ENCODE results near the gene HIPK2. TPM values are rescaled to one million over a fixed set of nuclear protein-coding genes. Genes with fewer than 3 reads are reported as not detected.

The HIPK2 gene
- polyA plus RNA-seq, 4 donors, result 24.0 to 104 (median 84.9) TPM

DNA sequence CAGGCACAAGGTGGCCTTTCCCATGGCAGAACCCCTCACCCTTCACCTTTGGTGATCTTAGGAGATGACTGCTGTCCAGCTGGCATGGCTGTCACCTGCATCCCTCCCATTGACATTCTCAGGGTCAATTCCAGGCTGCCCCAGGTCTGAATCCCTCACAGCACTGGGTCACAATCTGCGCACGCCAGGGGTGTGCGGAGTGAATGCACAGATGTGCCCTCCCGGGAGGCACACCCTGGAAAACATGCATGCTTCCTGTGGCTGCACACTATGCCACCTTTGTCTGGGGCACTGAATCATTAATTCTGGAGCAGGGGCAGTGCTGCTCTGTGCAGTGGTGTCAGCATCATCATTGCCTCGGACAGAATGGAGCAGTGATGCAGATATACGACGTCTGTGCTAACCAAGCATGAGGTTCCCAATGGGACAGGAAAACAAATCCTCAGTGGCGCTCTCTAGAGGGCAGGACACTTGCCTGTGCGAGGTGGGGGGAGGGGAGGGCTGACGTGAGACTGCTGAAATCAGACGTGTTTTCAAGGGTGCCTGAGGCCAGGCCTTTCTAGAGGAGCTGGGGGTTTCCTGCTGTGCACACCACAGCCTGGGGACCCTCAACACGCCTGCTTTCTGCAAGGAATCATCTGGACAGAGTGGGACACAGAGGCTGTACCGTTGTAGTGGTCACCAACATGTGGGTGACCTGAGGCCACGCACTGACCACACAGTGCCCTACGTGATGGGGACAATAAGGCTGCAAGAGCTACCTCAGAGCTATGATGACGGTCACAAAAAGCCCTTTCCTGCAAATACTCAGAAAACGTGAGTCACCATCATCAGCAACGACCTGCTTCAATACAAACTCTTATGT, 77.9 kb downstream of the HIPK2 start:
- DNase-seq (ENCODE audit: low read depth in 4 of 4, low spot score in 3 of 4), result no peak

GRCh38 chr7:139698844-139699243, 79.0 kb downstream of the HIPK2 start:
- no peak for DNase-seq (ENCODE audit: low read depth in 4 of 4, low spot score in 3 of 4)

DNA sequence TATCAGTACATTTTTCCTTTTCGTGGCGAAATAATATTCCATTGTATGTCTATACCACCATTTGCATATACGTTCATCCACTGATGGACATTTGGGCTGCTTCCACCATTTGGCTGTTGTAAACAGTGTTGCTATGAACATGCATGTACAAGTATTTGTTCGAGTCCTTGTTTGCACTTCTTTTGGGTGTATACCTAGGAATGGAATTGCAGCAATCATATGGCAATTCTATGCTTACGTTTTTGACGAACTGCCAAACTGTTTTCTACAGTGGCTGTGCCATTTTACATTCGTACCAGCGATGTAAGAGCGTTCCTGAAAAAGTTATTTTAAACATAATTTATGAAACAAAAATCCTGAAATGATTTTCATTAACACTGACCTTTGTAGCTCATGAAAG, 79.5 kb downstream of the HIPK2 start:
- no peak for DNase-seq (ENCODE audit: low read depth in 4 of 4, low spot score in 3 of 4)

DNA sequence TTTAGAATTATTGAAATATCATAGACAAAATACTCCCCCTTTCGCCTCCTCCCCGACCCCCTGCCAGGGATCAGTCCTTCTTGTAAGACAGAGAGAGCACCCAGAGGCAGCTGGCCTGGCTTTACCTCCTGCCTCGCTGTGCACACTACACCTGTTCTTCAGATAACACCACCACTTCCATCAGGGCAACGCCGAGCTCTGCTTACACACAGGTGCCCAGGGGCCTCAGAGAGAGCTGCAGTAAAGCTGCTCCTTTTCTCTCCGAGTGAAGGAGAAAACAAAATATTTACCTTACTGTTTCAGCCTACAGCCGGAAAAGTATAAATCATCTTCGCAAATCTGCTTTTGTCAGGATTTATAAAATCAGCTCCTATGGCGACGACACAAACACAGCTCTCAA, 80.7 kb downstream of the HIPK2 start:
- DNase-seq (ENCODE audit: low read depth in 4 of 4, low spot score in 3 of 4), result no peak

DNA sequence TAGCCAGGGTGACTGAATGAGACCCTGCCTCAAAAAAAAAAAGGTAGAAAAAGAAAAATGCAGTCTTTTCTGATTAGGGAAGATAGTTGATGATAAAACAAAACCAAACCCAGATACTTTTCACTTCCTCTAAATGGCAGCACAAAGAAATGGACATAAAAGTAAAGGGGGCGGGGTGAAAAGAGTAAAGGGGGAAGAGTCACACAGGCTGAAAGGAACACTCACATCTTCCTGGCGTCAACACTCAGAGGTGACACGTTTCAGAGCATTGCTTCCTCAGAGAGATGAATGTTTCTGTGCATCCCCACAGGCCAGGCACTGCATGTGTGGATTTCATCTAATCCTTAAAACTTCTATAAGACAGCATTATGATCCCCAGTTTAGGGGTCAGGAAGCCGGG, 81.2 kb downstream of the HIPK2 start:
- no peak for DNase-seq (ENCODE audit: low read depth in 4 of 4, low spot score in 3 of 4)

GRCh38 chr7:139695588-139695987, 82.2 kb downstream of the HIPK2 start:
- no peak for DNase-seq (ENCODE audit: low read depth in 4 of 4, low spot score in 3 of 4)

GRCh38 chr7:139695051-139695450, 82.7 kb downstream of the HIPK2 start:
- no peak for DNase-seq (ENCODE audit: low read depth in 4 of 4, low spot score in 3 of 4)

DNA sequence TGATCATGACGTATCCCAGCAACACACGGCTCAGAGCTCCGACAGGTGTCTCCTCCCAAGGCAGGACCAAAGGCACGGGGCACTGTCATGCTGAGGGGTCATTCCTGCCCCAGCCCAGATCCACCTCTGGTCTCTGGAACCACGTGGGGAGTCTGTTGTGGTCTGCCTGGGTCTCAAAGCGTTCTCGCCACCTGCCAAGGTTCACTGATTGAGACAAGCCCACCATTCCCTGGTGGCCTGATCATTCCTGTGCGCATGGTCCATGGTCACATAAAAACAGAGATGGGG, 83.5 kb downstream of the HIPK2 start:
- DNase-seq (ENCODE audit: low read depth in 4 of 4, low spot score in 3 of 4), result no peak

DNA sequence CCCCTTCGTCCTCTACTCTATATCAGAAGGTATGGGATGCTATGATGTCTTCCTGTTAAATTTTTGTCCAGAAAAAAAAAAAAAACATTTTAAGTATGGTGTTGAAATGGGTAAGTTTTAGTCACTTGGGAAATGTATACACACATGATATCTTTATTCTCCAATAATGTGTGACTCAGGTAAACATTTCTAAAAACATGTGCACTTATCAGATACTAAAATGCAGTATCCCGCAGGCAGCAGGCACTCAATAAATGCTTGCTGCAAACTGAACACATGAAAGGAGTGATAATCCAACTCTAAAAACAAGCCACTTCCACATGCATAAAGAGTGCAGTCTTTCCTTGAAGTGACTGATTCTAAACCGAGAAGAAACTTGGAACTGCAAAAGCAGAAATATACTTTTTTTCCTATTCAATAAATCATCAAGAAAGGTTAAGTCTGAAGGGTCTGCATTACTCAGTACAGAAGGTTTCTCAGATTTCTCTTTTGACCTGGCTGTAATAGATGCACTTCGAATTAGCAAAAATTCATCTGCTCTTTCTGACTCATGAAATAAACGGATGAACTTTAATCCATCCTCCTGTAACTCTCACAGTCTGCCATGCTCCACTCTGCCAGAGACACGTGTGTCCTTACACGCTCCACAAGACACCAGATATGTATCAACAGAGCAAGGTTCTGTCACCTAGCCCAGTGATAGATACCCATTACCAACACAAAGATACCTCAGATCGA, 84.0 kb downstream of the HIPK2 start:
- DNase-seq (ENCODE audit: low read depth in 4 of 4, low spot score in 3 of 4), result no peak

DNA sequence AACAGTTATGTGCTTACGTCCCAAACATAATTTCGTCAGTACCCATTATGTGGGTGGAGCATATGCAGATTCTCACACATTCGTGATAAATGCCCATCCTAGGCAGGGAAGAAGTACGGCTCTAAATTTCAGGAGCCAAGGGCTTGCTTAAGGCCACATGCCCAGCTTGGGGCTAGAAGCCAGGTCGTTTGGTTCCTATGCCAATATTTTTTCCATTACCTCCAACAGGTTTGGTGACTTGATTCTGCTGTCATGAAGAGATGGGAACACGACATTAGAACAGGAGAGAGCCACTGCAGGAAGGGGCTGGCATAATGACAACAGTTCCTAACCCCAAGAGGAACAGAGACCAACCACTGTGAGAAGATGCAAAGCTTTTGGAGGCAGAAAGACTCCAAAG, 85.1 kb downstream of the HIPK2 start:
- no peak for DNase-seq (ENCODE audit: low read depth in 4 of 4, low spot score in 3 of 4)

GRCh38 chr7:139691253-139691781, 86.5 kb downstream of the HIPK2 start:
- DNase-seq (ENCODE audit: low read depth in 4 of 4, low spot score in 3 of 4), result no peak

- no peak for DNase-seq (ENCODE audit: low read depth in 4 of 4, low spot score in 3 of 4)
These were observed 89.7 kb downstream of the HIPK2 start for GRCh38 chr7:139687980-139688632.

DNA sequence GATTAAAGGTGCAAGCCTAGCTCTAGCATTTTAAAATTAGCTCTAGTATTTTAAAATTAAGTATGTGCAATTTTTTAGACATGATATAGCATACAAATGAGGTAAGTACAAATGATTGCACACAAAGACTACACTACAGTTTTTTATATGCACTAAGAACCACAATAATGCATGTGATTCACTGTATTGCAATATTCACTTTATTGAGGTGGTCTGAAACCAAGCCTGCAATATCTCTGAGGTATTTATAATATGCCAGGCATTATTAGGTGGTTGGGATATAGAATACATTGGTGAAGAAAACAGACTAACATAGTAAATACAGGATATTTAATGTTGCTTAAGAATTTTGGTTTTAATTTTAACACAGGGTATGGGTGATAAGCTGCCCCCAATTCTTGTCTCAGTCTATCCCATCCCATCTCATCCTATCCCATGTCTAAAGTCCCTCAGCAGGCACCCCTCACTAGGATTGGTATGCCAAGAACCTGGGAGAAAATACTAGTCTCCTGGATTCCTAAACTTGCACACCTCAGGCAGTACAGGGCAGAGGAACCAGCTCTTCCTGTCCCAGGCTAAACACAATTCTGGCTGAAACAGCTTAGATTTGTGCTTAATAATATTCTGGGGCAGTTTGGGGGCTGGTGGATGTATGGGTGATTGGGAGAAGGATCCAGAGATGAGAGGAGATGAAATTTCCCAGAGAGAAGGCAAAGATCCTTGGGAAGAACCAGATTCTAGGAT, 90.4 kb downstream of the HIPK2 start:
- no peak for DNase-seq (ENCODE audit: low read depth in 4 of 4, low spot score in 3 of 4)

GRCh38 chr7:139683137-139683921, 94.5 kb downstream of the HIPK2 start:
- no peak for DNase-seq (ENCODE audit: low read depth in 4 of 4, low spot score in 3 of 4)

DNA sequence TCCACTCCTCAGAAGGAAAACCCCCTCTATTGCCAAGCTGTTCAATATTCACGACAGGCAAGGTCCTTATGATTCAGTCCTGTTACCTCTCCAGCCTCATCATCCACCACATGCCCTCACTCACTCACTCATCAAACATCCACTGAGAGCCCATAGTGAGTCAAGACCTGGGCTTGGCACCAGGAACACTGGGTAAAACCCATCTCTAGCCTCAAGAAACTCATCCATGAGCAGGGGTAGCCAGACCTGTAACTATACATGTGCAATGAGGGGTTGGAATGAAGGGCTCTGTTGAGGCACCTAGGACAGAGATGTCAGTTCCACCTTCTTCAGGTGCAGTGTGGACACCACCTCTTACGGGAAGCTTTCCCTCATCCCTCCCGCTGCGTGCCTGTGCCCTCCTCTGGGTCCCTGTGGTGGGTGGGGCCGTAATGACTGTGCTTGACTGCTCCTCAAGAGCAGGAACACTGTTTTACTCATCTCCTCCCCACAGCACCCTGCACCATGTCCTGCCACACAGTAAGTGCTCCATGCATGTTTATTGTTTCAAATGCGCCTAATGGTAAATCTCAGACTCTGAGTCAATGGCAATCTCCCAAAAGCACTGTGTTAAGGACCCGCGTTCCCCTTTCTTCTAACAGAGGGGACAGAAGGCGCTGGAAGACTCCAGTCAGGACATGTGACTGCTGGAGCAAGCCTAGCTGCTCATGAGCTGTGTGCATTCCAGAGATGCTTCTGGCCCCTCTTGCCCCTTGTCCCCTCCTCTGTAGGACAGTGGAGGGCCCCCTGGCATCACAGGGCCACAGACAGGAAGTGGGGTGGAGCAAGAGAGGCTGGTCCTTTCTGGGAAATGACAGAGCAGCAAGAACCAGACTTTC, 95.4 kb downstream of the HIPK2 start:
- DNase-seq (ENCODE audit: low read depth in 4 of 4, low spot score in 3 of 4), result no peak

GRCh38 chr7:139681812-139682135, 96.0 kb downstream of the HIPK2 start:
- DNase-seq (ENCODE audit: low read depth in 4 of 4, low spot score in 3 of 4), result no peak

GRCh38 chr7:139681463-139681755, 96.4 kb downstream of the HIPK2 start:
- DNase-seq (ENCODE audit: low read depth in 4 of 4, low spot score in 3 of 4), result no peak

GRCh38 chr7:139680676-139681462, 96.9 kb downstream of the HIPK2 start:
- DNase-seq (ENCODE audit: low read depth in 4 of 4, low spot score in 3 of 4), result no peak

Measured in left renal pelvis (tissue), 4 donors.